Raji (cell line): ENCODE results near the gene GNPDA1.
A peak's percentile ranks its signal among the peaks of the same experiment; 100 is the strongest.

ENCODE experiments used
- POLR2A ChIP-seq: IDR thresholded peaks from 2 replicates; pipeline ENCODE4 v1.6.1; 2011; ENCODE audit warnings: low read depth, low read length, control low read depth; ENCODE audit not compliant: insufficient read depth

Gene GNPDA1

DNA sequence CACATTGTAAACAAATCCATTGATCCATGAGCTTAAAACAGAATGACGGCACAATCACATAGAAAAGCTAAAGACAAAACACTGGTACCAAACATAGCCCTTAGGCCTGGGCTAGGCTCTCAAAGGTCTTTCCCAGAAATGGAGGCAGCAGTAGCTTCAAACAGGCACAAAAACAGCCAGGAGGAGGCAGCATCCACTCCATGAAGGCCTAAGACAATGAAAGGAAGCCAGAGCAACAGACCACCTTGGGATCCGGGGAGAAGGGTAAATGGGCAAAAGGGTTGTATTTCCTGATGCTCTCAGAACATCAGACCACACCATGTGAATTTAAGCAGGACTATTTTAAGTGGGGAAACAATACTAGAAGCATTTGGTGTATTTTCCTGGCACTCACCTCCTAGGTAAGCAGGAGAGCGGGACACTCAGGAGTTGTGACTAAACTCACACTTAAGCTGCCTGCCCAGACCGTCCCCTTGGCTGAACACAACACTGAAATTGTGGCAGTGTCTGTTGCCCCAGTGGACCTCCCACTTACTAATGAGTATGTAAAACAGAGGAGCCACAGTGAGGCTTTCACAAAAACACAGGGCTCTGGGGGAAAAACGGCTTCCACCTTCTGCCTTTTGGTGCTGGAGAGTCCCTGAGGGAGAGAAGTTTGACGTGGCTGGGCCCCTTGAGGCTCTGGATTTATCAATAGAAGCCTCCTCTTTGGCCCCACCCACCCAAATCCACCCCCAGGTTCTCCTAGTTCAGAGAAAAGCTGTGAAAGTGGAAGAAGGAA, 11.9 kb downstream of the GNPDA1 start:
- TF ChIP-seq POLR2A: no peak

DNA sequence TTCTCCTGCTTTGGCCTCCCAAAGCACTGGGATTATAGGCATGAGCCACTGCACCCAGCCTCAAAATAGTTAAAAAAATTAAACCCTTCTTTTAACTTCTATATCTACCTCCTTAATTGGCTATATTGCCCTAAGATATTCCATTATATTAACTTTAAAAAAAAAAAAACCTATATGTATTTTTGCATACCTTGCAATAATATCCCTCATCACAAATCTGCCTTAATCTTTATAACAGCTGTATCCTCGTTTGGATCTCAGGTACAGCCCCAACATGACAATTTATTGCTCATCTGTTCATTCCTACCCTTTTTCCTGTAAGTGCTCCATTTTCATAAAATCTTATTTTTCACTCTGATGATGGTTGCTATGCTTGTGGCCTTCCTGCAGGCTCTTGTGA, 12.7 kb downstream of the GNPDA1 start:
- TF ChIP-seq POLR2A: no peak

DNA sequence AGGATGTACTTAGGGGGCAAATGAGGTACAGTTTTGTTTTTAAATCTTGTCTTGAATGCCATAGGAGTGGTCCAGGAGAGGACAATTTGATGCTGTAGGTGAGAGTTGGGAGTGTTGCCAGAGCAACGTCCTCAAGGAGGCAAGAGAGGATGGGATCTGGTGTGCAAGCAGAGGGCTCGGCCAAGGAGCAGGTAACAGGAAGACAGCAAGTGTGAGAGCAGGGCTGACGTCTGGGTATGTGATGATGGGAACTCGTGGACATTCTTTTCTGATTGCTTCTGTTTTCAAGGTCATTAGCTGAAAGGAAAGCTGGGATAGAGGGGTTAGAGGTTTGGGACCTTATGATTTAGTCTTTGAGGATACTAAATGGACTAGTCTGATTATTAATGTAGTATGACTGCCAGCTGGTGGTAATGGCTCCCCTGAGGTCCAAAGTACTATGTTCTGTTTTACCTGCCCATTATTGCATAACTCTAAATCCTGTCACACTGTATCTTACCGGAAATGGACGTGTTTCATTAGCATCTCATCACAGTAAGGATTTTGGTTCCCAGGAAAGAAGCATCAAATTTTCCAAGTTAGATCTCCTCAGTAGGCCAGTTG, 15.4 kb downstream of the GNPDA1 start:
- TF ChIP-seq POLR2A: no peak

DNA sequence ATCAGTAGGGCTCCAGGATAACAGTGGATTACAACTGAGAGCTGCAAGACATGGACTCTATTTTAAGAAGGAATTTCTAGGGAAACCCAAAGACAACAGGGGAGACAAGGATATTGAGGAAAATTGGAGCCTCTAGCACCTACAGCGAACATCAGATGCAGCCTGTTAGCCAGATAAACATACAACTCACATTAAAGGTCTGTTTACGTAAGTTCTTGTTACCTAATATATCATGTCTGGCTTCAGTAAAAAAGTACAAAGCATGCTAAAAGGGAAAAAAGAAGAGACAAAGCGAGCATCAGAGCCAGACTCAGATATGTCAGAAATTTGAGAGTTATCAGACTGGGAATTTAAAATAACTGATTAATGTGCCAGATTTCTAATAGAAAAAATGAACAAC, 17.2 kb downstream of the GNPDA1 start:
- TF ChIP-seq POLR2A: no peak

DNA sequence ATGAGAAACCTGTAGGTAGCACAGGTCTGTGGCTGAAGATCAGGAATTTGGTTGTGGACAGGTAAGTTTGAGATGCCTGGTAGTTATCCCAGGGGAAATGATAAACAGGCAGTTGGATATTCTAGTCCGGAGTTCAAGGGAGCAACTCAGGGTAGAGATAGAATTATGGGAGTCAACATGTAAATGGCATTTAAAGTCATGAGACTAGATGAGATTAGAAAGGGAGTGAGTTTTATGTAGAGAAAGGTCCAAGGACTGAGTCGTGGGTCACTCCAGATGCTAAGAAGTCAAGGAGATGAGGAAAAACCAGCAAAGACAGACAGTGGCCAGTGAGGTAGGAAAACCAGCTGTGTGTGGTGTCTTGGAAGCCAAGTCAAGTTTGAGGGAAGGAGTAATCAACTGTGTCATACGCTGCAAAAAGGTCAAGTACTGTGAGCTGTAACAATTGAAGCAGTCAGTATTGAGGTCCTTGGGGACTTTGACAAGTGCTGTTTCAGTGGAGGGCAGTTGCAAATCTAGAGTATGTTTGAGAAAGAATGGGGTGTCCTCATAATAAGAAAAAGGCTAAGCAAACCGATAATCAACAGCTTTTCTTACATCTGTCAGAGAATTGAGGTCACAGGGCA, 18.2 kb downstream of the GNPDA1 start:
- no peak for TF ChIP-seq POLR2A

DNA sequence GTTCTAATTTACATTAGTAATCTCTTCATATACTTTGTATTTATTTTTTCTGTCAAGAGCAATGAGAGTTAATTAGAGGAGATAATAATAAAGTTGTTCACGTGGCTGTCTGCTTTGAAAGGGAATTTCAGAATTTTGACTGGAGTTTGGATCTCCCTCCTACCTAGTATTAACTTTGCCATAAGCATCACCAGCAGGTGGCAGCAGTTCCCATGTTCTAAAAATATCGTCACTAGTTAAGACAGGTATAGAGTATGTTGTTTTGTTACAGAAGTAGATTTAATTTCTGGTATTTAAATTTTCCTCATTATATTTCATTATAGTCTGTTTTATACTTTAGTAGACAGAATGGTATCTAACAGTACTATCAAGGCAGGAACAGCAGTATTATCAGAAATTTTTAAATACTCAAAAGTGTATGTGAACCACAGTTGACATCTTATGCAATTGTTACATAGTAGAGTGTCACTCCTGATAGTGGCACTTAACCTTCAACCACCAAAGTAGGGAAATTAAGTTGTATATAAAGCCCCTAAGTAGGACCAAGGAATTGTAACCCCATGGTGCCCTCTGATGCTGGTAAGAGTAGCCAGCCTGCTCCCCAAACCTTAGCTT, 20.4 kb downstream of the GNPDA1 start:
- TF ChIP-seq POLR2A: no peak

DNA sequence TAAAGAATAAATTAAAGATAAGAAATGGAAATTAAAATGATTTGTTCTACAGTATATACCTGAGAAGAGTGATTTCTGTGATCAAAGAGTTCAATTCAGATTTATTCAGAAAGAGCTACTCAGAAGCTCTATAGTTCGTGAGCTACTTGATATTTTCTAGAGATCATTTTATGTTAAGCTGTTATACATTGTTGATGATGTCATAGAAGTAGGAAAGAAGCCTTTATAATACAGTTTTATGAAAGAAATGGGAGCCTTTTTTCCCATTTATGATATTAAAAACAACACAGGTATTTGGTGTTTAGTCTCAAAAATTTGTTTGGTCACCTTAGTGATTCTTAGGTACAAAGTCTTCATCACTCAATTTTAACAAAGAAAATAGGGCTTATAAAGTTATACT, 23.1 kb downstream of the GNPDA1 start:
- TF ChIP-seq POLR2A: no peak

DNA sequence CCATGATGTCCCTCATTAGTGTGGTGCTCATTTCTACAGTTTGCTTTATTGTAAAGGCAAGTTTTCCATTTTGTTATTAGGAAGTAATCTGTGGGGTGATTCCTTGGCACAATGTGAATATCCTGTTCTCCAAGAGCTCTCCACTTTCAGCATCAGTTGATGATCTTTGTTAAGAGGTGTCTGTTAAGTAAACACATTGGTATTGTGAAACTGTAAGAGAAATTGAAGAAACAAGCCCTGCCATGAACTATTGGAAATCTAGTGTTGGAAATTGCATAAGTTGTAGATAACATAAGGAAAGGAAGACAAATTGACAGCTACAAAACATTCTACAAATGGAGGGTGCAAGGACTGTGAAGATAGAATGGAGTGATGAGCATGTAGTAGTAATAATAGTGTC, 26.8 kb downstream of the GNPDA1 start:
- no peak for TF ChIP-seq POLR2A

DNA sequence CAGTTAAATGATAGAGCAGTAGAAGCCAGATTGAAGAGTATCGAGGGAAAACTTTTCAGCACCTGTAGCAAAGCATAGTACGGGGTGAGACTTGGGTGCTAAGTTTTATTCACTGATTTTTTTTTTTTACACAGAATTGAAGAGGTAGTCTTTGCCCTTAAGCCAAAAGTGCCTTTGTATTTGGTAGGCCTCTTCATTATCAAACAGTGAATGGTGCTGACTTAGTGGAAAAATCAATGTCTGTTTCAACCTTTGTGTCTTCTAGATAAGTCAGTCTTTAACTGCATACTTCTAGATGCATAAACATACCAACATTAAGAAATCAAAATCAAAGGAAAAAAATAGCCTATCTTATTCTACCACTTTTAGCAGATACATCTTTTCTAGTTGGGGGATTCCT, 30.2 kb downstream of the GNPDA1 start:
- no peak for TF ChIP-seq POLR2A

DNA sequence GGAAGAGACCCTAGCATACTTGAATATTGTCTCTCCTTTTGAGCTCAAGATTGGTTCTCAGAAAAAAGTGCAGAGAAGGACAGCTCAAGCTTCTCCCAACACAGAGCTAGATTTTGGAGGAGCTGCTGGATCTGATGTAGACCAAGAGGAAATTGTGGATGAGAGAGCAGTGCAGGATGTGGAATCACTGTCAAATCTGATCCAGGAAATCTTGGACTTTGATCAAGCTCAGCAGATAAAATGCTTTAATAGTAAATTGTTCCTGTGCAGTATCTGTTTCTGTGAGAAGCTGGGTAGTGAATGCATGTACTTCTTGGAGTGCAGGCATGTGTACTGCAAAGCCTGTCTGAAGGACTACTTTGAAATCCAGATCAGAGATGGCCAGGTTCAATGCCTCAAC, 34.4 kb downstream of the GNPDA1 start:
- TF ChIP-seq POLR2A: no peak

DNA sequence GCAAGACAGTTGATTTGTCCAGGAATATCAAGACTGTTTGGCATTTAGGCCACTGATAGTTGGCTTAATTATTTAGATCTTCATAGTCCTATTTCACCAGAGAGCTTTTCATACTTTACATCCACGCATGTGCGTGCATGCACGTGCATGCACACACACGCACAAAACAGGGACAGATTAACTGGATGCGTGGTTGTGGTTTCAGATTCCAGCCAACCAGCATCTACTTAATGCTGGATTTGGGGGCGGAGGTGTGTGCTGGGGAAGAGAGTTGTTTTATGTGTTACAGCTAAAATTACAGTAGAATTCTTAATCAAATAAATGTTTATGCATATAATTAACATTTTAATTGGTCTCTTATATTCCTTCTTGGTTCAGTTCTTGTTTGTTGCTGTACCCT, 36.7 kb downstream of the GNPDA1 start:
- TF ChIP-seq POLR2A: no peak

DNA sequence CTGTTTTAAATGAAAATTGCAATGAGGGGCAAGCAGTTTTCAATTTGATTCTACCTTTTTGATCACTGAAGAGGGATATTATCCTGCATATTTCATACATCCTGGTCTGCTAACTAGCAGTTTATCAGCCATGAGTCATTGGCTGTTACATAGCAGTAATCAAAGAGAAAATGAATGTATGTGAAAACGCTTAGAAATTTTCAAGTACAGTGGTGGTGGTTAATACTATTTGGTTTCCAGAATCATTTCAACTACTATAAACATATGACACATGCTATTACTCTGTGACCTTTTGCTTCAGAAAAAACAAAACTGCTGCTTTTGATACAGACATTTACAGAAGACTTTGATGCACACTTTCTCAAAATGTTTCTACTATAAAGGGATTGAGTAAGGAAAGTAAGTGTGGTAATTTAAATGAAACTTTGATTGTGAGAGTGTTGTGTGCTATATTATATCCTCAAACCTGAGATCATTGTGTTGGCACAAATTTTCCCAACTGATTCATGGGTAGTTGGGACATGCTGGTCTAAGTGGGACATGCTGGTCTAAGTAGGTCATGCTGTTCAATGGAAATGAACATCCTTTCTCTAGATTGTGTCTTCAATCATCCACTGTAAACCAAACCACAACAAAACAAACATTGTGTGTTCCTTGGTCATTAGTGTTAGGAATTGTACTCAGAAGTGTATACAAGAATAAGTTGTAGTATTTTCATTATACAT, 38.8 kb downstream of the GNPDA1 start:
- TF ChIP-seq POLR2A: no peak

DNA sequence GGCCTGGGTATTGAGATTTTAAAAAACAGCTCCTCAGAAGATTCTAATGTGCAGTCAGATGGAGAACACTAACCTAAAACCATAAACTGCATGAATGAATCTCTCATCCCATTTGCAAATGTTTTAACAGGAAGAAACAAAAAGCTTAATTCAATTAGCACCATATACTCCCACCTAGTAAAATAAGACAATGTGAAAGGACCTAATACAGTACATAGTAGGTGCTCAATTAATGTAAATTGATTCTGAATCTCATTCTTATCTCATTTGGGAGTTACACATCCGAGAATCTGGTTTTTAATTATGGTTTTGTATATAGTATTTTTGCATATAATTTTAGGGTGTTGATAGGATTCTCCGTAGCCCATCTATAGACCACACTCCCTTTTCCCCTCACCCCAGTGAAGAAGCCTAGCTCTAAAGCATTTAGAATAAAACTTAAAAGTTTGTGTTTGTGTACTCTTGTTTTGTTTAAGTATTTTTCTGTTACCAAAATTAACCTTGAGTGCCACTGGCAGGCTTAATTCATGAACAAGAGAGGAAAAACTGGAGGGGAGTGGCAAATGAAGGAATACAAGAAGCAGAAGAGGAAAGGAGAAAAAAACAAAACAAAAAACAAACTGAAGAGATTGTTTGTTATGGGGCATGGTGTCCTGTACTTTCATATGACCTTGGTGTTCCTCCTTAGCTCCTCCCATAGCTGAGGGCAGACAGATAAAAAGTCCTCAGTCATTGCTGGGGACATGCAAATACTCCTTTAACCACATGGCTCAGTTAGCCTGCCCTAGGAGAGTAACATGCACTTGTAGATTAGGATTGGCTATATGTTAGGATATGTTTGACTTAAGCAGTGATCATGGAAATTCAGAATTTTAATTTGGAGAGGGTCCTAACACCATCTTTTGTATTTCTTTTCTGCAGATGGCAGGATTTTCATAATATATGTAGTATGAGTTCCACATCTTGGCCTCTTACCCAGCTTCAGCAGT, 42.8 kb downstream of the GNPDA1 start:
- peak; percentile 63 for TF ChIP-seq POLR2A
